ENCODE measurements around the gene TFAP2A.

GRCh38 chr6:10373642-10374359, 41.1 kb downstream of the TFAP2A start:
- TF ChIP-seq, protein P1, sequence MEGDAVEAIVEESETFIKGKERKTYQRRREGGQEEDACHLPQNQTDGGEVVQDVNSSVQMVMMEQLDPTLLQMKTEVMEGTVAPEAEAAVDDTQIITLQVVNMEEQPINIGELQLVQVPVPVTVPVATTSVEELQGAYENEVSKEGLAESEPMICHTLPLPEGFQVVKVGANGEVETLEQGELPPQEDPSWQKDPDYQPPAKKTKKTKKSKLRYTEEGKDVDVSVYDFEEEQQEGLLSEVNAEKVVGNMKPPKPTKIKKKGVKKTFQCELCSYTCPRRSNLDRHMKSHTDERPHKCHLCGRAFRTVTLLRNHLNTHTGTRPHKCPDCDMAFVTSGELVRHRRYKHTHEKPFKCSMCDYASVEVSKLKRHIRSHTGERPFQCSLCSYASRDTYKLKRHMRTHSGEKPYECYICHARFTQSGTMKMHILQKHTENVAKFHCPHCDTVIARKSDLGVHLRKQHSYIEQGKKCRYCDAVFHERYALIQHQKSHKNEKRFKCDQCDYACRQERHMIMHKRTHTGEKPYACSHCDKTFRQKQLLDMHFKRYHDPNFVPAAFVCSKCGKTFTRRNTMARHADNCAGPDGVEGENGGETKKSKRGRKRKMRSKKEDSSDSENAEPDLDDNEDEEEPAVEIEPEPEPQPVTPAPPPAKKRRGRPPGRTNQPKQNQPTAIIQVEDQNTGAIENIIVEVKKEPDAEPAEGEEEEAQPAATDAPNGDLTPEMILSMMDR (conservative IDR thresholded peaks at IDR 0.05 in 1 of 2, IDR thresholded peaks at IDR 0.05 in 1 of 2; ENCODE audit: low read depth in 1 of 2, low read length in 2 of 2): no peak
- TF ChIP-seq EZH2 (IDR thresholded peaks at IDR 0.05; ENCODE audit: low read length, missing control alignments): no peak

Data from fibroblast of lung (primary cell).